GM21390 (cell line): ENCODE data around the gene GPR83.
"Not testable (repeated sequence)": the region's sequence is repeated elsewhere in the genome, so short reads cannot be mapped to it uniquely, and the experiment has no call there.

ENCODE experiments used
- ATAC-seq: cut with Tn5 transposase; IDR thresholded peaks from one replicate; pipeline ENCODE4 v1.9.1; 2021; ENCODE audit not compliant: unreplicated experiment

Gene GPR83

GRCh38 chr11:94376841-94377240 is 24.4 kb downstream of the GPR83 start:
- ATAC-seq: no peak

- ATAC-seq: not testable (repeated sequence)
Measured at GRCh38 chr11:94370576-94370975, 30.6 kb downstream of the GPR83 start.

GRCh38 chr11:94350850-94351563 is 50.2 kb downstream of the GPR83 start:
- ATAC-seq: not testable (repeated sequence)

- not testable (repeated sequence) for ATAC-seq
Measured at GRCh38 chr11:94346311-94346710, 54.9 kb downstream of the GPR83 start.

- no peak for ATAC-seq
Measured at GRCh38 chr11:94343495-94343894, 57.7 kb downstream of the GPR83 start.

GRCh38 chr11:94342250-94342649 is 59.0 kb downstream of the GPR83 start:
- ATAC-seq: no peak

- no peak for ATAC-seq
Measured at GRCh38 chr11:94338651-94339050, 62.6 kb downstream of the GPR83 start.

GRCh38 chr11:94336033-94336432 is 65.2 kb downstream of the GPR83 start:
- ATAC-seq: no peak

- no peak for ATAC-seq
Measured at GRCh38 chr11:94332814-94333213, 68.4 kb downstream of the GPR83 start.

GRCh38 chr11:94330789-94331188 is 70.4 kb downstream of the GPR83 start:
- no peak for ATAC-seq

- ATAC-seq: no peak
Measured at GRCh38 chr11:94329501-94329900, 71.7 kb downstream of the GPR83 start.

GRCh38 chr11:94328587-94329080 is 72.6 kb downstream of the GPR83 start:
- no peak for ATAC-seq
